Activated CD8-positive, alpha-beta T cell treated with anti-CD3 and anti-CD28 coated beads for 36 hours (primary cell): ENCODE results near the gene SNRK. TPM values are rescaled to one million over a fixed set of nuclear protein-coding genes. Genes with fewer than 3 reads are reported as not detected.

Experiments used
- ATAC-seq: fragments of 200-7000 bp; cut with Tn5 transposase; one replicate; pipeline ENCODE4 v1.10.0; 2021; ENCODE audit warnings: mild to moderate bottlenecking, moderate library complexity
- CTCF ChIA-PET: fragments of 350-600 bp; sonication (Branson Sonifier 250); formaldehyde crosslinking; loops from one replicate; lab custom pipeline; 2021; ENCODE audit warnings: antibody characterized with exemption; lab: Charles Lee
- POLR2A ChIA-PET: fragments of 350-600 bp; sonication (Branson Sonifier 250); formaldehyde crosslinking; loops from one replicate; lab custom pipeline; 2021; ENCODE audit warnings: antibody characterized with exemption; lab: Charles Lee
- DNase-seq: peaks from one replicate; pipeline ENCODE4 v3.0.0-alpha.2; 2020
- H3K27ac Mint-ChIP-seq: one replicate; pipeline ENCODE4 v1.8.0; 2021; ENCODE audit warnings: mild to moderate bottlenecking, mixed read lengths
- H3K27me3 Mint-ChIP-seq: one replicate; pipeline ENCODE4 v1.8.0; 2021; ENCODE audit warnings: mixed read lengths
- H3K36me3 Mint-ChIP-seq: one replicate; pipeline ENCODE4 v1.8.0; 2021; ENCODE audit warnings: low read depth, mixed read lengths
- H3K4me1 Mint-ChIP-seq: one replicate; pipeline ENCODE4 v1.8.0; 2021; ENCODE audit warnings: low read depth, mixed read lengths
- H3K4me3 Mint-ChIP-seq: one replicate; pipeline ENCODE4 v1.8.0; 2021; ENCODE audit warnings: mild to moderate bottlenecking, moderate library complexity, mixed read lengths
- H3K9me3 Mint-ChIP-seq: one replicate; pipeline ENCODE4 v1.8.0; 2021; ENCODE audit warnings: mixed read lengths
- CTCF ChIP-seq: fragments of 200-600 bp; IDR thresholded peaks from one replicate; pipeline ENCODE4 v1.8.0; 2022; ENCODE audit warnings: antibody characterized with exemption, mild to moderate bottlenecking
- intact Hi-C: fragments of 100-400 bp; cut with micrococcal nuclease; formaldehyde crosslinking; loops from one replicate; pipeline ENCODE4 v1.10.0; 2022
- total RNA-seq, 2 experiments: library from RNA; stranded (reverse); gene quantifications; one replicate each; pipeline ENCODE4 v1.2.3, GENCODE V29; 2021

Gene SNRK
- total RNA-seq, 2 experiments from 2014 or later = 28.9 to 29.2 TPM

- intact Hi-C loops = no loop called here
- Mint-ChIP-seq H3K36me3 (peaks cover 34% of the 10 kb centered on the region), H3K27ac (peak overlapping the region; percentile 91), H3K27me3 (no peaks in the 10 kb centered on the region), H3K9me3 (no peaks in the 10 kb centered on the region), H3K4me3 (peak overlapping the region; percentile 15), H3K4me1 (peaks cover 88% of the 10 kb centered on the region)
- POLR2A ChIA-PET = no interaction called here
- ATAC-seq (peak; percentile 48), DNase-seq (no peak)
- CTCF ChIA-PET = interaction anchor here (0.9 to 1.0 kb wide), 2 partner anchors 9 to 22 kb away, joined by 3 read pairs; no protein-coding TSS in a partner anchor
- TF ChIP-seq CTCF = no peak
Observed at GRCh38 chr3:43327582-43327979, 41.2 kb downstream of the SNRK start.

GRCh38 chr3:43328653-43329052 lies 42.3 kb downstream of the SNRK start:
- ATAC-seq (no peak), DNase-seq (no peak)
- Mint-ChIP-seq H3K27me3 (no peaks in the 10 kb centered on the region), H3K27ac (peak overlapping the region; percentile 87), H3K4me3 (no peak overlapping the region), H3K4me1 (peaks cover 85% of the 10 kb centered on the region), H3K9me3 (peaks cover 2% of the 10 kb centered on the region), H3K36me3 (peaks cover 32% of the 10 kb centered on the region)
- intact Hi-C loops = no loop called here
- no peak for TF ChIP-seq CTCF
- ChIA-PET POLR2A (interaction anchor here (0.9 kb wide), 1 partner anchor 12 kb away, joined by 3 read pairs; no protein-coding TSS in a partner anchor), CTCF (interaction anchor here (0.9 to 1.3 kb wide), 2 partner anchors 48 to 49 kb away, joined by 3 to 4 read pairs; no protein-coding TSS in a partner anchor)

GRCh38 chr3:43330981-43331380 lies 44.6 kb downstream of the SNRK start:
- peak overlapping the region; percentile 79 for H3K27ac Mint-ChIP-seq
- peaks cover 65% of the 10 kb centered on the region for H3K4me1 Mint-ChIP-seq
- ATAC-seq (no peak), DNase-seq (no peak)
- H3K36me3 Mint-ChIP-seq = peaks cover 42% of the 10 kb centered on the region
- no peak overlapping the region for H3K4me3 Mint-ChIP-seq
- H3K9me3 Mint-ChIP-seq = peaks cover 10% of the 10 kb centered on the region
- TF ChIP-seq CTCF = no peak
- no peaks in the 10 kb centered on the region for H3K27me3 Mint-ChIP-seq
- ChIA-PET CTCF (interaction anchor here (0.9 kb wide), 1 partner anchor 169 kb away, joined by 3 read pairs; no protein-coding TSS in a partner anchor), POLR2A (no interaction called here)
- intact Hi-C loops = no loop called here

GRCh38 chr3:43331381-43331780 lies 45.0 kb downstream of the SNRK start:
- POLR2A ChIA-PET = no interaction called here

More at GRCh38 chr3:43331381-43331780, 45.0 kb downstream of the SNRK start:
- no peak for TF ChIP-seq CTCF
- Mint-ChIP-seq H3K4me3 (no peak overlapping the region), H3K27ac (peak overlapping the region; percentile 72), H3K9me3 (peaks cover 13% of the 10 kb centered on the region), H3K4me1 (peaks cover 61% of the 10 kb centered on the region), H3K36me3 (peaks cover 46% of the 10 kb centered on the region), H3K27me3 (no peaks in the 10 kb centered on the region)
- intact Hi-C loops = no loop called here
- CTCF ChIA-PET = interaction anchor here (0.9 kb wide), 1 partner anchor 169 kb away, joined by 3 read pairs; no protein-coding TSS in a partner anchor
- no peak for ATAC-seq
- DNase-seq = no peak
